HUES6 (cell line): ENCODE results near the gene SPINT2.
"Not testable (repeated sequence)": the region's sequence is repeated elsewhere in the genome, so short reads cannot be mapped to it uniquely, and the experiment has no call there.

Source experiments
- H3K27ac ChIP-seq: 2 replicates; pipeline ENCODE4 v1.7.0; 2013; ENCODE audit warnings: low read depth, mild to moderate bottlenecking, low read length, inconsistent platforms
- H3K27me3 ChIP-seq: 2 replicates; pipeline ENCODE4 v1.6.1; 2013; ENCODE audit warnings: low read length; ENCODE audit not compliant: control insufficient read depth, insufficient read depth
- H3K36me3 ChIP-seq: 2 replicates; pipeline ENCODE4 v1.6.1; 2013; ENCODE audit warnings: low read length; ENCODE audit not compliant: control insufficient read depth, insufficient read depth
- H3K4me1 ChIP-seq: 2 replicates; pipeline ENCODE4 v1.6.1; 2013; ENCODE audit warnings: low read length; ENCODE audit not compliant: control insufficient read depth, insufficient read depth
- H3K4me3 ChIP-seq: 2 replicates; pipeline ENCODE4 v1.5.1; 2013; ENCODE audit warnings: low read depth, low read length
- H3K9ac ChIP-seq: one replicate; pipeline ENCODE4 v1.6.1; 2013; ENCODE audit warnings: mild to moderate bottlenecking, low read length
- H3K9me3 ChIP-seq: 2 replicates; pipeline ENCODE4 v1.6.1; 2013; ENCODE audit warnings: low read depth, low read length; ENCODE audit not compliant: control insufficient read depth, insufficient read depth

SPINT2 gene

GRCh38 chr19:38326591-38326990 is 62.2 kb downstream of the SPINT2 start:
- Histone ChIP-seq H3K27me3 (no peaks in the 10 kb centered on the region), H3K4me1 (no peaks in the 10 kb centered on the region), H3K9me3 (no peaks in the 10 kb centered on the region), H3K9ac (no peak overlapping the region), H3K36me3 (peaks cover 25% of the 10 kb centered on the region), H3K27ac (no peak overlapping the region), H3K4me3 (no peak overlapping the region)

- no peaks in the 10 kb centered on the region for H3K9me3 ChIP-seq
- no peak overlapping the region for H3K4me3 ChIP-seq
- H3K27ac ChIP-seq = no peak overlapping the region
- H3K9ac ChIP-seq = no peak overlapping the region
- no peaks in the 10 kb centered on the region for H3K27me3 ChIP-seq
- peaks cover 25% of the 10 kb centered on the region for H3K36me3 ChIP-seq
- H3K4me1 ChIP-seq = no peaks in the 10 kb centered on the region
These were observed 65.3 kb downstream of the SPINT2 start for GRCh38 chr19:38329651-38330050.

- peaks cover 15% of the 10 kb centered on the region for H3K36me3 ChIP-seq
These were observed 67.4 kb downstream of the SPINT2 start for GRCh38 chr19:38331728-38332127.

GRCh38 chr19:38333245-38333644 is 68.9 kb downstream of the SPINT2 start:
- Histone ChIP-seq H3K4me1 (peaks cover 4% of the 10 kb centered on the region), H3K27ac (no peak overlapping the region), H3K4me3 (no peak overlapping the region), H3K36me3 (peaks cover under 1% of the 10 kb centered on the region; the same call in 1 of the 2 replicates), H3K9me3 (no peaks in the 10 kb centered on the region), H3K27me3 (no peaks in the 10 kb centered on the region), H3K9ac (no peak overlapping the region)

More at GRCh38 chr19:38331728-38332127, 67.4 kb downstream of the SPINT2 start:
- Histone ChIP-seq H3K27ac (no peak overlapping the region), H3K9me3 (no peaks in the 10 kb centered on the region), H3K27me3 (no peaks in the 10 kb centered on the region), H3K4me1 (no peaks in the 10 kb centered on the region), H3K4me3 (no peak overlapping the region), H3K9ac (no peak overlapping the region)

- Histone ChIP-seq H3K9ac (no peak overlapping the region), H3K27me3 (no peaks in the 10 kb centered on the region), H3K27ac (no peak overlapping the region), H3K4me3 (peak overlapping the region; percentile 77), H3K9me3 (no peaks in the 10 kb centered on the region), H3K36me3 (no peaks in the 10 kb centered on the region), H3K4me1 (peaks cover 11% of the 10 kb centered on the region)
These were observed 71.7 kb downstream of the SPINT2 start for GRCh38 chr19:38335949-38336637.

GRCh38 chr19:38336638-38337359 is 72.4 kb downstream of the SPINT2 start:
- H3K27ac ChIP-seq = no peak overlapping the region
- no peaks in the 10 kb centered on the region for H3K36me3 ChIP-seq
- H3K9ac ChIP-seq = no peak overlapping the region
- H3K9me3 ChIP-seq = no peaks in the 10 kb centered on the region
- peak overlapping the region; percentile 77 for H3K4me3 ChIP-seq
- no peaks in the 10 kb centered on the region for H3K27me3 ChIP-seq
- peaks cover 11% of the 10 kb centered on the region for H3K4me1 ChIP-seq

GRCh38 chr19:38337360-38337653 is 72.9 kb downstream of the SPINT2 start:
- no peaks in the 10 kb centered on the region for H3K36me3 ChIP-seq
- no peak overlapping the region for H3K27ac ChIP-seq
- H3K4me3 ChIP-seq = peak overlapping the region; percentile 77
- H3K27me3 ChIP-seq = no peaks in the 10 kb centered on the region
- H3K9ac ChIP-seq = no peak overlapping the region
- no peaks in the 10 kb centered on the region for H3K9me3 ChIP-seq
- H3K4me1 ChIP-seq = peaks cover 11% of the 10 kb centered on the region

- peaks cover 15% of the 10 kb centered on the region for H3K4me1 ChIP-seq
- not testable (repeated sequence) for H3K9me3 ChIP-seq, H3K9ac ChIP-seq, H3K36me3 ChIP-seq, H3K4me3 ChIP-seq, H3K27me3 ChIP-seq, H3K27ac ChIP-seq
These were observed 74.6 kb downstream of the SPINT2 start for GRCh38 chr19:38339011-38339410.

GRCh38 chr19:38340927-38341326 is 76.6 kb downstream of the SPINT2 start:
- Histone ChIP-seq H3K9ac (no peak overlapping the region), H3K36me3 (no peaks in the 10 kb centered on the region), H3K9me3 (no peaks in the 10 kb centered on the region), H3K4me3 (no peak overlapping the region), H3K27me3 (no peaks in the 10 kb centered on the region), H3K27ac (no peak overlapping the region), H3K4me1 (peaks cover 15% of the 10 kb centered on the region)
